CD4-positive, alpha-beta T cell treated with Interferon gamma for 1 hour (primary cell): ENCODE measurements around the gene CNGB1.
"Not testable (repeated sequence)": the region's sequence is repeated elsewhere in the genome, so short reads cannot be mapped to it uniquely, and the experiment has no call there.

Experiments
- DNase-seq: peaks from one replicate; pipeline ENCODE4 v3.0.0-alpha.2; 2020

Gene CNGB1

GRCh38 chr16:57996406-57997175 lies 25.7 kb upstream of the CNGB1 start:
- no peak for DNase-seq

GRCh38 chr16:57995721-57996405 lies 24.9 kb upstream of the CNGB1 start:
- no peak for DNase-seq

GRCh38 chr16:57994778-57995177 lies 23.9 kb upstream of the CNGB1 start:
- DNase-seq = peak; percentile 65

GRCh38 chr16:57994361-57994760 lies 23.4 kb upstream of the CNGB1 start:
- DNase-seq = no peak

- DNase-seq = no peak
These were observed 23.0 kb upstream of the CNGB1 start for GRCh38 chr16:57993897-57994296.

- no peak for DNase-seq
These were observed 22.5 kb upstream of the CNGB1 start for GRCh38 chr16:57993438-57993837.

GRCh38 chr16:57992084-57992483 lies 21.2 kb upstream of the CNGB1 start:
- no peak for DNase-seq

GRCh38 chr16:57991551-57992059 lies 20.7 kb upstream of the CNGB1 start:
- no peak for DNase-seq

GRCh38 chr16:57988929-57989328 lies 18.0 kb upstream of the CNGB1 start:
- no peak for DNase-seq

- no peak for DNase-seq
These were observed 16.7 kb upstream of the CNGB1 start for GRCh38 chr16:57987441-57988177.

- DNase-seq = no peak
These were observed 15.3 kb upstream of the CNGB1 start for GRCh38 chr16:57986196-57986595.

- DNase-seq = no peak
These were observed 14.6 kb upstream of the CNGB1 start for GRCh38 chr16:57985204-57986181.

GRCh38 chr16:57984443-57985203 lies 13.7 kb upstream of the CNGB1 start:
- DNase-seq = peak; percentile 95

GRCh38 chr16:57982385-57982784 lies 11.5 kb upstream of the CNGB1 start:
- no peak for DNase-seq

- DNase-seq = no peak
These were observed 10.7 kb upstream of the CNGB1 start for GRCh38 chr16:57981636-57982035.

GRCh38 chr16:57979006-57979585 lies 8.2 kb upstream of the CNGB1 start:
- no peak for DNase-seq

GRCh38 chr16:57978070-57978465 lies 7.1 kb upstream of the CNGB1 start:
- DNase-seq = not testable (repeated sequence)

GRCh38 chr16:57977418-57978069 lies 6.6 kb upstream of the CNGB1 start:
- DNase-seq = no peak

GRCh38 chr16:57976331-57976796 lies 5.4 kb upstream of the CNGB1 start:
- DNase-seq = no peak

- no peak for DNase-seq
These were observed 1.4 kb upstream of the CNGB1 start for GRCh38 chr16:57972306-57972705.
